NCI-H1436 (cell line): ENCODE measurements around the gene XYLT2.

Experiments used
- DNase-seq: peaks from one replicate; lab custom pipeline; 2025; lab: John Stamatoyannopoulos, UW

The XYLT2 gene

DNA sequence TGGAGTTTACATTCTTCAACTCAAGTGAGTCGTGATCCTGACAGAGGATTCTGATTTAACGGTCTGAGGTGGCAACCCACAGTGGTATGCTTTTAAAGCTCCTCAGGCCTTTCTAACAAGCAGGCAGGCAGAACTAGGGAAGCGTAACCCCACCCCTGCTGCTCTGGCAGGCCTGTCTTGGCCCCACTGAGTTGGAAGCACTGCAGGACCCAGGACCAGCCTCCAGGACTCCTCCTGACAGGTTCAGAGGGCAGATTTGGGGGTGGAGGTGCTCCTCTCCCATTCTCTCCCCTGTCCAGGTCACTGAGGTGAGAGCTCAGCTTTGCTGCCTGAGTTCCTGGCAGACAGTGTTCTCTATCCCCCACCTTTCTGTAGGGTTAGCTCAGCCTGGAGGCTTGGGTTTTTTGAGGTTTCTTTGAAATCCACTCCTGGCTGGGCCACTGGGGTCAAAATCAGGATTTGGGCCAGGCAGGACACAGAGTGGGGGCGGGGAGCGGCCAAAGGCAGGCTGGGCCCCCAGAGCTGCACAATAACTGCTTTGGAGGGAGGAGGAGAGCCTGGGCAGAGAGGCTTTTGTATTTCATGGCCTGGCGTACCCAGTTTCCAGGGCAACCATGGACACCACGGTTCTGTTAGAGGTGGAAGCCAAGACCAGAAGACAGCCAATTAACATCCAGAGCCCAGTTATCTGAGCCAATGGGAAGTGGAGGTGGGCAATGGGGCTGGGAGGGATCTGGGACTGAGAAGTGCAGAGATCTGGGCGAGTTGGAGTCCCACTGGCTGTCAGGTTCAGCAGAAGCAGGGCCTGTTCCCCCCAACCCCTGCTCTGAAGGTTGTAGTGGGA, 17.5 kb downstream of the XYLT2 start:
- DNase-seq = no peak

DNA sequence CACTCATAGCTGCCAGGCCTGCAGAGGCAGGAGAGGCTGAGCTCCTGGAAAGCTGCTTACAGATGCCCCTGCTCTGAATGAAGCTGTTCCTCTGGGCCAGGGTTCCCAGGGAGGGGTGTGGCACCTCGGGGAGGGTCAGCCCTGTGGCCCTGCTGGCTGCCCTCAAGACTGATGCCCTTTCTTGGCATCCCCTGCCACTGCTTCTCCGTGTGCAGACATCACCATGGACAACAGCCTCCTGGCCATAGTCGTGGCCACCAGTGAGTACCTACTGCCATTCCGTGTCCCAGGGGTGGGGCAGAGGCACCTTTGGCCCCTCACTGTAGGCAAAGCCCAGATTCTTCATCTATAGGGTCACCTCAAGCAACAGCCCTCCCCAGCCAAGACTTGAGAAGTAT, 18.1 kb downstream of the XYLT2 start:
- no peak for DNase-seq

DNA sequence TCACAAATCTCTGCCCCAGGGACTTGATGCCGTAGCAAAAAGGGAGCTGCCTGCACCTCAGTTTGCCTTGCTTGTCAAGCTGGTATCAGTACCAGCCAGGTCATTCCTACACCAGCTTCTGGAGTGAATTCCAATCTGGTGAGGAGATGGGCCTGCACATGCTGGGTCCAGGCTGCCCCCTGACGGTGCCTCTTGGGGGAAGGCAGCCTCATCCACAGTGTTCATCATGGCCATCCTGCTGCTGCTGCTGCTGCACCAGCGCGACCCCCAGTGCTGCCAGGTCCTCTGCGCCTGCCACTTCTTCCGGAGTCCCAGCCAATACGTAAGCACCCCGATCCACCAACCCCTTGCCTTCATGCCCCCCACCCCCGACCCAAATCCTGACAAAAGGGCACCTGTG, 18.8 kb downstream of the XYLT2 start:
- no peak for DNase-seq

DNA sequence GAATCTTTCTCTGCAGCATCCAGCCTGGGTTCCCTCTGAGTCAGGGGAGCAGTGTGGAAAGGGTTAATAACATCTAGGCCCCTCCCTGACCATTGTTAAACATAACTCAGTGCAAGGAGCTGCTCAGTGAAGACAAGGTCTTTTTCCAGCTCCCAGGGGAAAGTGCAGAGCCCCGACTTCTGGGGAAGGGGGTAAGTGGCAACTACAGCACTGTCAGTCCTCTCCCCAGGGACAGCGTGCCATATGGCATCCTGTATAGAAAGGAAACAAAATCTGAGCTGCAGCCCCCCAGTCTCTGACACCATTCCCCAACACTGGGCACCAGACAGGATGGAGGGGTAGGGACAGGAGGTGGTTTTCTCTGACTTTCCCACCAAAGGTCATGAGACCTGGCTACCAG, 19.2 kb downstream of the XYLT2 start:
- DNase-seq = no peak

DNA sequence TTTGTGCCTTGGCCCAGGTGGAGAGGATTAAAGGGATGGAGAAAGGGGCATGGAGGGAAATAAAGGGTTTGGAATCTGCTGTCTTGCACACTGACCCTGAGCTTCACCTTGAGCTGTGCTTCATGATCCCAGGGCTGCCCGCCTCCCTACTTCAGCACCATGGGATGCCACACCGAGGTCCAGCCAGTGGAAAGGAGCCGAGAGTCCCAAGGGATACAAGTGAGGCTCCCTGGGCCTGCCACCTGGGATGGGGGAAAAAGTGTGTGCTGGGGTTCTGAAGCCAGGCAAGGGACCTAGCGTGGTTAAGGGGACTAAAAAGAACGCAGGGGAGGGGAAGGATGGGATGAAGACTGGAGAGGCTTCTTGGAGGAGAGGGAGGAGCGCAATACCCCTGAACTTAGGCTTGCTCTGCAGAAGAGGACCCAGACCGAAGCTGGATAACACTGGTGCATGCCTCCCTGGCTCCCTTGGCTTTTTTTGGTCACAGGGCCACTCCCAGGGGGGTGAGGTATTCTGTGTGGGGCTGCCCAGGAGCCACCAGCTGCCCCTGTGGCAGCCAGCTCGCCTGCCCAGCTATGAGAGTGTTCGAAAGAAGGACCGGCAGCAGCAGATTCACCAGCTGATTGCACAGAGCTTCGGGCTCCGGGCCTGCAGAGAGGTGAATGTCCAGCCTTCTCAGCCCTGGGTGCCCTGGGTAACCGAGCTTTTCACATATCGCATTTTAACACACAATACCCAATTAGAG, 19.9 kb downstream of the XYLT2 start:
- no peak for DNase-seq

DNA sequence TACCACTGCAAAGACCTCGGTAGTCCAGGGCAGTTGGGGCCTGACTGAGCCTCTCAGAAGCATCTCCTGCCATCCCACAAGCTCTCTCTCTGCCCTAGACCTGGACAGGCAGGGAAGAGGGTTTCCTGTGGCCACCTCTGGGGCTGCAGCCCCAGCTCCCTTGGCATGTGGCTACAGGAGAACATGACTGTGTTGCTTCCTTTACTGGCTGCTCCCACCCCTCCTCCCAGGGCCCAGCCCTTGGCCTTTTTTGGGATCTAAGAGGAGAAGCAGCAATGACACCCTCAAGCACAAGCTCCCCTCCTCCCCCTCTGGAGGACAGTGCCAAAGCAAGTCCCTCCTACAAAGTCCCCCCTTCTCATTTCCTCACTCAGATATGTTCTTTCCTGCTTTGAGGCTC, 21.5 kb downstream of the XYLT2 start:
- DNase-seq = no peak

DNA sequence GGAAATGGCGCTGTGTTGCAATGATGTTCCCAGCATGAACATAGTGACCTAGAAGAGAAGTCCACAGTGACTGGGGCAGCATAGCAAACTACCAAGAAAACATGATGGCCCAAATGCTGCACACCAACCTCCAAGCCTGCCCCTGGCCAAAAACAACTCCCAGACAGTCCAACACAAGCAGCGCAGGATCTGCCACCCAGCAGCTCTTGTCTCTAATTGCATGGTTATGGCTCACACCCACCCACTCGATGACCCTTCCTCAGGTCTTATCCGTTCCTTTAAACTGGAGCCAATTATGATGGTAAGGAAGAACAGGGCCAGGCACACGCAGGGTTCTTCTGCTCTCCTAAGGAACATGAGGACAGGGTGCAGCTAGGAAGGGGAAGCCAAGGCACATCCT, 24.1 kb downstream of the XYLT2 start:
- no peak for DNase-seq

DNA sequence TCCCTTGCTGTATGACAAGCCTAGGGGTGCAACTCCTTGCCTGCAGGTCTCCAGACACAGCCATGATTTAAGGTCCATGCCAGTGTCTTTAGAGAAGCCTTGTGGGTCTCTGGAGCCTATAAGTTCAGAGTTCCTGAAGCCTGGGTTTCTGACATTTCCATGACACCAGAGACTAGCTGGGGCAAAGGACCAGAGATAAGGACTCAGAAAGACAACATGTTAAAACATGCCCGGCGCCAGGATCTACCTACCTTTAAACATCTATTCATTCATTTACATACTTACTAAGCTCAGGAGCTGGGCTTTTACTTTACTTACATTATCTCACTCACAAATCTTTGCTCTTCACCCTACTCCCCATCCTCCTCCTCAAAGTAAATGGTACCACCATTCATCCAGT, 25.6 kb downstream of the XYLT2 start:
- no peak for DNase-seq

DNA sequence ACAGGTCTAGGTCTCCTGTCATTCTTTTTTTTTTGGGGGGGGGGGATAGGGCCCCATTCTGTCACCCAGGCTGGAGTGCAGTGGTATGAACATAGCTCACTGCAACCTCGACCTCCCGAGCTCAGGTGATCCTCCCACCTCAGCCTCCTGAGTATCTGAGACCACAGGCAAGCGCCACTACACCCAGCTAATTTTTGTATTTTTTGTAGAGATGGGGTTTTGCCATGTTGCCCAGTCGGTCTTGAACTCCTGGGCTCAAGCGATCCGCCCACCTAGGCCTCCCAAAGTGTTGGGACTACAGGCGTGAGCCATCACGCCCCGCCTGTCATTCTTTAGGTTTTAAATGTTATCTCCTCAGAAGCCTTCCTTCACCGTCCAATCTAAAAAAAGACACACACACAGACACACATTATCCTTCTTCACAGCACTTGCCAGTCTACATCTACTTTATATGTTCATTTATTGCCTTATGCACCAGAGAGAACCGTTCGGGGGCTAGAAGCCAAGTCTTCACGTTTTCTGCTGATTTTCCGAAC, 26.4 kb downstream of the XYLT2 start:
- no peak for DNase-seq

DNA sequence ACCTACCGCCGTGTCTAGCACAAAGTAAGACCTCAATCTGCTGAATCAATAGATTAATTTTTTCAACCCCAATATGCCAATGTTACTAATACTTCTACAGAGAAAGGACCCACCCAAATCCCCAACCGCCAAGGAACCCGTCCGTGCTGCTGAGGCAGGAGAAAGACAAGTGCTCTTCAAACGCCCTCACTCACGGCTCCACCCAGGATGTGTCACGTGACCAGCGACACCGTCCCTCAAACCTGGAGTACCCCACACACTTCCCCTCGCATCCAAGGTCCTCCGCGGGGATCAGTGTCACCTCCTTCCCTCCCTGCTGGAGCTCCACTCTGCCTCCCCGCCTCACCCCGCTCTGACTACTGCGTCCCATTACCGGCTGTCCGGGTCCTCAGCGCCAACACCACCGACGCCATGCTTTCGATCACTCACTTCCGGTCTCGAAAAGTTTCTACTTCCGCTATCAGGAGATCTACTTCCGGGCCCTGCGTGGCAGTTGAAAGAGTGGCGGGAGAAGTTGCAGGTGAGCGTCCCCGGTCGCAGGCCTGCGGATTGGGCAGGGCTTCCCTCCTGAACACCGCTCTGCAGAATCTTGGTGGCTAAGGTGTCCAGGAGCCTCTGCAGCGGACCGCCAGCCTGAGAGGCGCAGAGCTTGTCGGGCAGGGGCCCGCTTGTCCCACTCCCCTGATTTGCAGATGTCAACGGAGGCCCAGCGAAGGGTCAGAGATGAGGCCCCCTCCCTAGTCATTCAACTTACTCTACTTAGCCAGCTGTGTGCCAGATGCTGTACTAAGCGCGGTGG, 27.0 kb downstream of the XYLT2 start, which contains the start of the genes EME1 and MRPL27:
Gene EME1, plus strand, starts transcription at position 472 of the 799 bp plus-strand sequence. CDS start 1,980 bp downstream, outside the sequence.
Gene MRPL27, minus strand, starts transcription at position 427 of the 799 bp plus-strand sequence. Its CDS starts 14 bp downstream, at position 413.
- peak; percentile 94 for DNase-seq

DNA sequence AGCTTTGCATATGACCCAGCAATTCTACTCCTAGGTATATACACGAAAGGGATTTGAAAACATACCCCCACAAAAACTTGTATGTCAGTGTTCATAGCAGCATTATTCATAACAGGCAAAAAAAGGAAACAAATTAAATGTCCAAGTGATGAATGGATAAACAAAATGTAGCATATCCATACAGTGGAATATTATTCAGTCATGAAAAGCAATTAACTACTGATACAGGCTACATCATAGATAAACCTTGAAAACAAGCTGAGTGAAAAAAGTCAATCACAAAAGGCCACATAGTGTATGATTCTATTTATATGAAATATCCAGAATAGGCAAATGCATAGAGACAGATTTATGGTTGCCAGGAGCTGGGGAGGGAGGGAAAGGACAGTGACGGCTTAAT, 27.8 kb downstream of the XYLT2 start:
- no peak for DNase-seq

DNA sequence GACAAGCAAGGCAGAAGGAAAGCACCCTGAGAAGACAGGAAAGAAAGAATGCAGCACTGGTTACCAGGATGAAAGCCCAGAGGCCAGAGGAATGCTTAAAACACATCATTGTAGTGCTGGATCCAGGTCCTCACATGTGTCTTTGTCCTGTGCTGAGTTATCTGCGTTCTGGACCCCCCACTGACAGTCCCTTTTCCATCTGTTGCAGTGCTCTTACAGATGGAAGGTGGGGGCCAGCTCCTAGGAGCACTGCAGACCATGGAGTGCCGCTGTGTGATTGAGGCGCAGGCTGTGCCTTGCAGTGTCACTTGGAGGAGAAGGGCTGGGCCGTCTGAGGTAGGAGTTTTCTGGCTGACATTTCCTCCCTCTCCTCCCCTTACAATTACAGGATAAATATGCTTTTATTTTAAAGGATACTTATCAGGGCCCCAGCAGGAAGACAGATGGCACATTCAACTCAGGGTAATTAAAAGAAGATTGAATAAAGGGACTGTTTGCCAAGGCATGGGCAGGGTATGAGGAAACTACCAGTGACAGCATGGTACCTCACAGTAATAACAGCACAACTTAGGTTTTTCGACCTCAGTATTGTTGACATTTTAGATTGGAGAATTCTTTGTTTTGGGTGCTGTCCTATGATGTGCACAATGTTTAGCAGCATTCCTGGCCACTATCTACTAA, 30.1 kb downstream of the XYLT2 start:
- DNase-seq = no peak

DNA sequence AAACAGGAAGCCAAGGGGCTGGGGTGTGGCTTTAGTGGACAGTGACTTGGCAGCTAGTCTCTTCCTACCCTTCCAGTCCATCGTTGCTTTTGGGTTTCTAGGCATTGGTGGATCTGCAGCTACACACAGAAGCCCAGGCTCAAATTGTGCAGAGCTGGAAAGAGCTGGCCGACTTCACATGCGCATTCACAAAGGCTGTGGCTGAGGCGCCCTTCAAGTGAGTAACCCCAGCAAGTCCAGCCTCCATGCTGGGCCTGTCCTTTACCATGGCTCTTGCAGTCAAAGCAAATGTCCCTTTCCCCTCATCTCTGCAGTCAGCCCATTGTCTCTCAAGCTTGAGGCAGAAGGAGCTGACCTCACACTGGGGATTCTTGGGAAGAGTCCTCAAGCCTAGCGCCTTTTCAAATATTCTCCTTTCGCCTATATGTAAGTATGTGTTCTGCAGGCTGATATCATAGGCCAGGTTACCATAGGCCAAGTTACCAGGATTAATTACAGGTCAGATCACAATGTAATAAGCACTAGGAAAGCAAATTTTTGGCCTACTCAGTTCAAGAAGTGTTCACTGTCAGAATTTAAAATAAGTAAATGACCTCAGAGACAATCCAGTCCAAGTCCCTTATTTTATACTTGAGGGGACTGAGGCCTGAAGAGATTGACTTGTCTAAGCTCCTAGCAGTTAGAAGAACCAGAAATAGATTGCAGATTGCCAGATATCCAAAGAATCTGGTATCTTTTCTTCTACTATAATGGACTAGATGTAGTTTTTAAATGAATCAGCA, 33.6 kb downstream of the XYLT2 start:
- no peak for DNase-seq

DNA sequence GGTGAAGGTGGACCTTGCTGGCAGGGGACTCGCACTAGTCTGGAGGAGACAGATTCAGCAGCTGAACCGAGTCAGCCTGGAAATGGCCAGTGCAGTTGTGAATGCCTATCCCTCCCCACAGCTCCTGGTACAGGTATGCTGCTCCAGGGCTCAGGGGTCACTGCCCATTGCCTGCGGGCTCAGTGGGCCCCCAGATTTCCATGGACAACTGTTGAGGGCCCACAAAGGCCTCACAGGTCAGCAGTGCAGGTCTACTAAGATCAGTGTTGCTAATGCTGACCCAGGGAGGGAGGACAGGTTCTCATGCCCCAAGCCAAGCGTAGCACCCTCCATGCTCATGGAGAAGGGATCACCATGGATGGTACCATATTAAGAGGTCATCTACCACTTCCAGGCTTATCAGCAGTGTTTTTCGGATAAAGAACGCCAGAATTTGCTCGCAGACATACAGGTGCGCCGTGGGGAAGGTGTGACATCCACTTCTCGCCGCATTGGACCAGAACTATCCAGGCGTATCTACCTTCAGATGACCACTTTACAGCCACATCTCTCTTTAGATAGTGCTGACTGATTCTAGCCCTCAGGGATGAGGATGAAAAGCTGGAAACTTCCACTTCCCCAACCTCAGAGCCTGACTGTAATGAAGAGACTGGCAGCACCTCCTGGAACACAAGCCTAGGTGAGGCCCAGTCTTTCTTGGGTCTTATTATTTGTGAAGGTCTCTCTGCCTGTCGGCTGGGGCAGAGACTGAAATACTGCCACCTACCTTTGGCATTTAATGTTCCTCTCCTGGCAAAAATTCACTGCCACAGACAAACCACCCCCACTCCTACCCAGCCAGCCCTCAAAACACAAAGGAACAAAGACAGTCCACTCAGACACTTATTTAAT, 34.7 kb downstream of the XYLT2 start:
- DNase-seq = no peak

DNA sequence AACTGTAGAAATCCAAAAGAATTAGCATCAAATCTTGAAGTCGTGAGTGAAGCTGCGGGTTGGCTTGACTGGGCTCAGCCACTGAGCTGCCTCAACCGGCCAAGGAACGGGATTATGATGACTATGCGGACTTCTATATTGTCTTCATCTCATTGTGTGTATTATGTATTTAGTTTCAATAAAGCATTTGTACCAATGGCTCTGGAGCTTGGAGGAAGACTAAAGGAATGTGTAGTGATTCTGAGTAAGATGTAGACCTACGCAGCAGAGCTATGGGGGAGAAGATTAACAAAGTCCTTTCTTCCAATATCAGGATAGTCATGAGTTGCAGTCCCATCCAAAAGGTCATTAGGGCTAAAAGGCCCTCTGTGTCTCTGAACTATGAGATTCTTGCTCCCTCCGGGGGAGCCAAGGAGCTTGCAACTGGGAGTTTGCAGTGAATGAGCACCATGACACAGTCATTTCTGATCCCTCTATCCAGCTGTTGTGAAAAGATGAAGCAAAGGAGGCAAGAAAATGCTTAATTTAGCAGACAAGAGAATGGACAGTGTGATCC, 35.4 kb downstream of the XYLT2 start:
- no peak for DNase-seq

DNA sequence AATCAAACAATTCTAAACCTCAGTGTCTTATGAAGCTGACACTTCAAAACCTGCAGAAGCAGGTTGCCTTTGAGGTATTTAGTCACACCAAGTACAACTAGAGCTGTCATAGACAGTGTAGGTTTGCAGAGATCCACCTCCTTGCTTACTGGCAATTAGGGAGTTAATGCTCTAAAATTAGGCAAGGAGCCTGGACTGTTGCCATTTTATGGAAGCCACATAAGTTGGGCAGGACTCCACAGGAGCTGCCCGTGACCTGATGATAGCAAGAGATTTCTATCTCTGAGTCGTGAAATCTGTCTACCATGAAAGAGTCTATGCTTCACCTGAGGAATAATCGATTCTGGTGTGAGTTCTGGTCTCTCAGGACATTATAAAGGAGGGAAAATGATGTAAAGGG, 36.0 kb downstream of the XYLT2 start:
- no peak for DNase-seq

DNA sequence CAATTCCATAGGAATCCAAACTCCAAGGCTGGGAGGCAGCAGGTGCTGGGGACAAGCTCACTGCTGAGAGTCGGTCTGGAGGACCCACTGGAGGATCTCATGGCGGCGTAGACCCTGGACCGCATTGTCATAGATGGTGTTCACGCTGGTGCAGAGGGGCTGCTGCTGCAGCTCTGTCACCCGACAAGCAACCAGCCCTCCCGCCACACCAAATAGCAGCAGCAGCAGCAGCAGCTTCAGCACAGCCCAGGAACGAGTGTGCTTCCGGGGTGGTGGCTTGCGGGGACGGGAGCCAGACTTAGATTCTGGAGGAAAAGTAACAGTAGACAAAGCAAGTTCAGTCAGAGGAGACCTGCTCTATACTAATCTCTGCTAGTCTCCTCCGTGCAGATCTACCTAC, 37.0 kb downstream of the XYLT2 start:
- DNase-seq = no peak

DNA sequence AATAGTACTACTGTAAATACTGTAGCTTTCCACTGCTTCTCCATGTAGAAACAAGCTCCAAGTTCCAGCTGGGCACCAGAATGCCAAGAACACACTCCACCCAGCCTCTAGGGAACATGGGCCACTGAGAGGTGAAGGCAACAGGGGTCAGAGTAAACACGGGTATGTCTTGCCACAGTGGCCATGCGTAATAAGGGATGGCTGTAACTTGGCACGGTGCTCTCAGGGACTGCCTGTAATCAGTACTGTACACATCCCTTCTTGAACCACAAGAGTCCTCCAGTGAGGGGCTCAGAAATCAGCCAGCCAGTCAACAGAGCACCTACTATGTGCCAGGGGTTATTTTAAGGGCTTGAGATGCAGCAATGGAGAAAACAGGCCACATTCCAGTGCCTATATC, 40.6 kb downstream of the XYLT2 start:
- DNase-seq = no peak

DNA sequence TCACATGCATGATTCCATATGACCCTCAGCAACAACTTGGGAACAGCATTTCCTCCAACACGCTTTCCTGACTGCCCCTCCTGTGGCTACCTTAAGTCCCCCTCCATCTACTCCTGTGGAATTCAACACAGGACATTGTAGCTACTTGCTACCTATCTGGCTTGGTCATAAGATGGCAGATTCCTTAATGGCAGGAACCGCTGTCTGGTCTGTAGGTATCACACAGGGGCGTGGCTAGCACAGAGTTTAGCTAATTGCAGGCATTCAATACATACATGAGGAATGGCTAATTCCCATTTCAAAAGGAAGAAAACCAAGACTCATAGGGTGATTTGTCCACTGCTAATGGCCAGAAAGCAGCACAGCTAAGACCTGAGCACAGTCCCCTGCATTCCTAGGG, 42.8 kb downstream of the XYLT2 start:
- no peak for DNase-seq
